PFSK-1 (cell line): Measurements from ENCODE around the gene WBP11.

Experiments used
- POLR2AphosphoS5 ChIP-seq: IDR thresholded peaks from 2 replicates; pipeline ENCODE4 v1.6.1; 2012; ENCODE audit warnings: low read depth, mild to moderate bottlenecking, control low read depth, low read length, moderate library complexity
- SIN3A ChIP-seq: IDR thresholded peaks from 2 replicates; pipeline ENCODE4 v1.6.1; 2012; ENCODE audit warnings: mild to moderate bottlenecking, low read length, moderate library complexity, borderline replicate concordance; ENCODE audit not compliant: insufficient read depth

- TF ChIP-seq POLR2AphosphoS5 (no peak), SIN3A (no peak)
Measured at GRCh38 chr12:14776236-14776961, 26.9 kb downstream of the WBP11 start.
